Choroid plexus epithelial cell (primary cell): ENCODE data around the gene EFNA5.

Source experiments
- DNase-seq: peaks from one replicate; pipeline ENCODE4 v3.0.0-alpha.2; 2010; ENCODE audit warnings: low read depth
- H3K4me3 ChIP-seq: 2 replicates; pipeline ENCODE4 v1.5.1; 2011; ENCODE audit warnings: low read depth, mild to moderate bottlenecking, control low read depth, low read length, moderate library complexity
- TF ChIP-seq, protein P1 (sequence below): conservative IDR thresholded peaks from 2 replicates; pipeline ENCODE4 v1.5.1; 2011; ENCODE audit warnings: low read depth, mild to moderate bottlenecking, control low read depth, inconsistent platforms, low read length, moderate library complexity

Gene EFNA5

DNA sequence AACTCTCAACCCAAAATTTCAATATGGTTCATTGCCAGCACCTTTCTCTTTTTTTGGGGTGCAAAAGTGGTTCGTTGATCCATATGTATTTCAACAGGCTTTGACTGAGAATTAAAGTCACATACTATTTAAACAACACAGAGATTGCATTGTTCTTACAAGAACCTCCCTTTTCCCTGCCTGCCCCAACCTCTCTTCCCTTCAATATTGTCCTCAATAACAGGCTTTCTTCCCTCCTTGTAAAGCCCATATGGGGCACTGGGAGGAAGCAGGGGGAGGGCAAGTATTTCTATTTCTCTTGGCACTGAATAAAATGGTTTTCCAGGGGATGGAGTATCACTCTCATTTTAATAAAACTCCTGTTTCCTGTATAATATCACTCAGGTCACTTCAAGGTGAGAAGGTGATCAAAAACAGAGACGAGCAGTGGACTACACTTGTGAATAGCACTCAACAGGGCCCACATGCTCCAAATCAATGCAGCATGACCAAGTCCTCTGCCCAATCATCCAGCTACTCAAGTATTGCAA is 65.1 kb downstream of the EFNA5 start:
- no peak for DNase-seq
- no peak overlapping the region for H3K4me3 ChIP-seq
- TF ChIP-seq, protein P1, sequence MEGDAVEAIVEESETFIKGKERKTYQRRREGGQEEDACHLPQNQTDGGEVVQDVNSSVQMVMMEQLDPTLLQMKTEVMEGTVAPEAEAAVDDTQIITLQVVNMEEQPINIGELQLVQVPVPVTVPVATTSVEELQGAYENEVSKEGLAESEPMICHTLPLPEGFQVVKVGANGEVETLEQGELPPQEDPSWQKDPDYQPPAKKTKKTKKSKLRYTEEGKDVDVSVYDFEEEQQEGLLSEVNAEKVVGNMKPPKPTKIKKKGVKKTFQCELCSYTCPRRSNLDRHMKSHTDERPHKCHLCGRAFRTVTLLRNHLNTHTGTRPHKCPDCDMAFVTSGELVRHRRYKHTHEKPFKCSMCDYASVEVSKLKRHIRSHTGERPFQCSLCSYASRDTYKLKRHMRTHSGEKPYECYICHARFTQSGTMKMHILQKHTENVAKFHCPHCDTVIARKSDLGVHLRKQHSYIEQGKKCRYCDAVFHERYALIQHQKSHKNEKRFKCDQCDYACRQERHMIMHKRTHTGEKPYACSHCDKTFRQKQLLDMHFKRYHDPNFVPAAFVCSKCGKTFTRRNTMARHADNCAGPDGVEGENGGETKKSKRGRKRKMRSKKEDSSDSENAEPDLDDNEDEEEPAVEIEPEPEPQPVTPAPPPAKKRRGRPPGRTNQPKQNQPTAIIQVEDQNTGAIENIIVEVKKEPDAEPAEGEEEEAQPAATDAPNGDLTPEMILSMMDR: no peak

DNA sequence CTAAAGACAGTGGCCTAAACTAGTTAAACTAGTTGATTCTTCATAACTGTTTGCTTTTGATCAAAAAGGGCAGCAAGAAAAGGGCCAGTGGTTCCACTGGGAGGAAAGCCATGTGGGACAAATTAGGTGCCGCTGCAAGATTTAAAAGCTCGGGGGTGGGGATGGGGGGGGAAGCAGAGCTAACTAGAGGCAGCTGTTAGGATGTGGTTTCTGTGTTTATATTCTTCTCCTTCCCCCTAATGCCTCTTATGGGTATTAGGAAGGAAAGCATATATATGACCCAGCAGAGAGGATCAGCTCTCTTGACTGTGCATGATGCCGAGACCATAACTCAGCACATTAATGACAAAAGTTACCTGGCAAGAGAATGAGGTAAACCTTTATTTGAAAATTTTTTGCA is 65.7 kb downstream of the EFNA5 start:
- H3K4me3 ChIP-seq: no peak overlapping the region
- TF ChIP-seq, protein P1: no peak
- no peak for DNase-seq

DNA sequence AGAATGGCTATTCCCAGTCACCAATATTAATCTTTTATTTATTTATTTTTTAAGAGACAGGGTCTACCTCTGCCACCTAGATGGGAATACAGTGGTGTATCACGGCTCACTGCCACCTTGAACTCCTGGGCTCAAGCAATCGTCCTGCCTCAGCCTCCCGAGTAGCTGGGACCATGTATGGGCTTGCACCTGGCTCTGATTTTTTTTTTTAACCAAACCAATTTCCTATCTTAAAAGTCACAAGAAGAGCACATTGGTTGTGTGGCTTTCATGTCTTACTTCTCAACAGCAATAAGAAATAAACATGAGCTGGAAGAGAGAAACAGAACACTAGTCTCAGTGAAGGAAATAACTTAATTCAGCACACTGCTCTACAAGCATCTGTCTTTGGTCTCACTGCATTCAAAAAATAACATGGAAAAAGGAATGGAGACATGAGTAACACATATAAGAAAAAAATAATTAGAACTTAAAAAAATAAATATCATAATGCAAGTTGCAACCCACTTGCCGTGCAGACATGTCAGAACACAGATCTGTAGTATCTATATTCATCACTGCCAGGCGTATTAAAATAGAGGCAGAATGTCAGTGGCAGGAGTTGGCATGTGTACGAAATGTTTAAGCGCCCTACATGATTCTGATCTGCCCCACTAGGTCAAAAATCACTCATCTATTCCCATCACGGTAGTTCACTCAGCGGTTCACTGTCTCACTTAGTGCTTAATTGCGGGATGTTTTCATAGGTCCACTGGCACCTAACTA is 66.4 kb downstream of the EFNA5 start:
- TF ChIP-seq, protein P1: no peak
- DNase-seq: no peak
- H3K4me3 ChIP-seq: no peak overlapping the region

DNA sequence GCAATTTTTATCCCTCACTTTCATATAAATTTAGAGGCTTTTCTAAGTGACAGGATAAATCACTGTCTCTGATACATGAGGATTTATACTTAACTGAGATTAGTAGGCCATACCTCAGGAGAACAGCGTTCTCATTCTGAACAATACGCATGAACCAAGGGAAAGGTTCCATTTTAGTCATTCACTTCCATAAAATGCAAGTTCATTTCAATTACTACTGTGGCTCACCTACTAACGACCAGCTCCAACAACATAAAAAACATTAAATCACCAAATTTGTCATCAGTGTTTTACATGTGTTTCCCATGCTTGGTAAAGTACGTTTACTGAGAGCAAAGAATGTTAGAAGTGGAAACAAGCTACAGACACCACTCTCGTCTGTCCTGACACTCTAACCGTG is 67.4 kb downstream of the EFNA5 start:
- no peak for DNase-seq
- TF ChIP-seq, protein P1: no peak

DNA sequence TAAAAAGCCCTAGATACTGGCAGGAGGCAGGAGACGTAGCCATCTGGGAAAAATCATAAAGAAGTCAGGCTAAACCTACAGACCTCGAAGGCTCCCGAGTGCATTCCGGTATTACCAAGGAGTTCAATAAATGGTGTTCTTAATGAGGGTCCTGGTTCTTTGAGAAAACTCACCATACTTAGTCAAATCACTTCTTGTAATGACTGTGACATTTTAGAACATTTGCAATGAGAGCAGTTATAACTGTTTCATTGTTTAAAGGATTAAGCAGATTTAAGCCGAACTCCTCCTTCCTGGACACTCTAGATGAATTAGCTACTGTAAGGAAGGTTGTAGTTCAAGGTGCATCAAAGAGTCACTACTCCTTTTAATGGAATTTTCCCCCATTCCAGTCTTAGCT is 67.8 kb downstream of the EFNA5 start:
- H3K4me3 ChIP-seq: no peak overlapping the region
- TF ChIP-seq, protein P1: no peak
- no peak for DNase-seq

More for the DNA sequence above, 67.4 kb downstream of the EFNA5 start:
- no peak overlapping the region for H3K4me3 ChIP-seq

DNA sequence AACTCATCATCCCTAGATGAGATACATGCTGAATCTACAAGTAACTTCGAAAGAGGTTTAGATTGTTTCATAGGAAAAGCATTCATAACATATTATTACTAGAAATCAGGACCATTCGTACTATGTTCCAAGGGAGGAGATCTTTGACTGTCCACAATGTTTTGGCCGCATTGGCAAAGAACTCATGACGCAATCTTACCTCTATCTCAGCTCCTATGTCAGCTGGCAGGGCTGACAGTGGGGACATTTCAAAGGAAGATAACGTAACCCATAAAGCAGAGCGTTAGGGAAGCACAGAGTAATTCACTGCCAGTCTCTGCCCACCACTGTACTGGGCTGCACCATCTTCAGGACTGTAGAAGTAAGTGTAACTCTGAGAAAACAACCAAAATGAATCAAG is 69.7 kb downstream of the EFNA5 start:
- no peak overlapping the region for H3K4me3 ChIP-seq
- TF ChIP-seq, protein P1: no peak
- DNase-seq: no peak

DNA sequence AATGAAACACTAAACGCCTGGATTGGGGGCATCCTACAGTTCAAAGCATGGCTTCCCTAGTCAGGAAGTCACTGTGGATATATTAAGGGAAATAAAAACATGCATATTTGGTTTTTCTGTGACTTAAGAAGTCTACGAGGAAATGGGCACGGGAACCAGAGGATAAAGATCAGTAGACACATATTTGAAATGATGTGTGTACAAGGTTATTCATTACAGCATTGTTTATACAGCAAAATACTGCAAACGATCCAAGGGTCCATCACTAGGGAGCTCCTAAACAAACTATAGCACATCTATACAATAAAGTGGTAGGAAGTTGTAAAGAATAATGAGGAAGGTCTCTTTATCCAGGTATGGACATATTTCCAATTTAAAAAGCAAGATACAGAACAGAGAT is 71.8 kb downstream of the EFNA5 start:
- no peak for DNase-seq
- no peak overlapping the region for H3K4me3 ChIP-seq
- TF ChIP-seq, protein P1: no peak
